BJ (cell line): Measurements from ENCODE around the gene TTBK1. TPM values are rescaled to one million over a fixed set of nuclear protein-coding genes. Genes with fewer than 3 reads are reported as not detected.

Experiments used
- CTCF ChIA-PET: fragments of 350-600 bp; formaldehyde crosslinking; extraction: SDS; loops from one replicate; lab custom pipeline; 2021; ENCODE audit warnings: antibody characterized with exemption, inconsistent platforms; lab: Yijun Ruan, JAX
- POLR2A ChIA-PET: fragments of 300-600 bp; sonication (Branson Sonifier 250); formaldehyde crosslinking; extraction: SDS; loops from one replicate; lab custom pipeline; 2021; ENCODE audit warnings: antibody characterized with exemption; lab: Charles Lee
- DNase-seq: peaks from one replicate; pipeline ENCODE4 v3.0.0-alpha.2; 2011; ENCODE audit warnings: low read depth
- H3K27me3 ChIP-seq: 2 replicates; pipeline ENCODE4 v1.6.0; 2011; ENCODE audit warnings: low read length; ENCODE audit not compliant: control insufficient read depth, insufficient read depth
- H3K36me3 ChIP-seq: 2 replicates; pipeline ENCODE4 v1.5.1; 2011; ENCODE audit warnings: low read length; ENCODE audit not compliant: control insufficient read depth, insufficient read depth
- H3K4me3 ChIP-seq: 2 replicates; pipeline ENCODE4 v1.5.1; 2011; ENCODE audit warnings: low read depth, mild to moderate bottlenecking, control low read depth, low read length
- polyA plus RNA-seq: library from polyadenylated mRNA; depleted of rRNA; stranded (reverse); fragments of >200 nt; gene quantifications from 2 replicates; pipeline ENCODE4 v1.2.3, GENCODE V29; 2011
- TF ChIP-seq, protein P1 (sequence below): IDR thresholded peaks from 2 replicates; pipeline ENCODE4 v1.5.1; 2011; ENCODE audit warnings: low read depth, mild to moderate bottlenecking, control low read depth, inconsistent platforms, low read length, moderate library complexity; ENCODE audit not compliant: insufficient read depth

Gene TTBK1
- polyA plus RNA-seq, 1 experiment = not detected

DNA sequence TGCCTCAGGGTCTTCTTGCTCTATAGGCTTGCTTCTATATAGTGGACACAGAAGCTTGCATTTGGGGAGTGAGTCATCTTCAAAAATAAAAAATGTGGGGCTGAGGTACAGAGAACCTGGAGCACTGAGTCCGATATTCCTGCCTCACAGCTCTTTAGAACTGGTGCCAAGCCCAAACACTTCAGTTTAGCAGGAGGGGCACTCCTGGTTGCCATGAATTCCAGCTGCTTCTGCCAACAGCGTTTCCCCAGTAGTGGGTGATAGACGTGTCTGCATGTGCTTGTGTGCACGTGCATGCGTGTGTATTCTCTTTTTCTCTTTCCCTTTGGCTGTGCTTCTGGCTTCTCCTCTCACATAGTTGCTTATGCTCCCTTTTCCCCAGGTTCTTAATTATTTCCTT is 25.9 kb upstream of the TTBK1 start:
- TF ChIP-seq, protein P1, sequence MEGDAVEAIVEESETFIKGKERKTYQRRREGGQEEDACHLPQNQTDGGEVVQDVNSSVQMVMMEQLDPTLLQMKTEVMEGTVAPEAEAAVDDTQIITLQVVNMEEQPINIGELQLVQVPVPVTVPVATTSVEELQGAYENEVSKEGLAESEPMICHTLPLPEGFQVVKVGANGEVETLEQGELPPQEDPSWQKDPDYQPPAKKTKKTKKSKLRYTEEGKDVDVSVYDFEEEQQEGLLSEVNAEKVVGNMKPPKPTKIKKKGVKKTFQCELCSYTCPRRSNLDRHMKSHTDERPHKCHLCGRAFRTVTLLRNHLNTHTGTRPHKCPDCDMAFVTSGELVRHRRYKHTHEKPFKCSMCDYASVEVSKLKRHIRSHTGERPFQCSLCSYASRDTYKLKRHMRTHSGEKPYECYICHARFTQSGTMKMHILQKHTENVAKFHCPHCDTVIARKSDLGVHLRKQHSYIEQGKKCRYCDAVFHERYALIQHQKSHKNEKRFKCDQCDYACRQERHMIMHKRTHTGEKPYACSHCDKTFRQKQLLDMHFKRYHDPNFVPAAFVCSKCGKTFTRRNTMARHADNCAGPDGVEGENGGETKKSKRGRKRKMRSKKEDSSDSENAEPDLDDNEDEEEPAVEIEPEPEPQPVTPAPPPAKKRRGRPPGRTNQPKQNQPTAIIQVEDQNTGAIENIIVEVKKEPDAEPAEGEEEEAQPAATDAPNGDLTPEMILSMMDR = no peak
- no peak for DNase-seq
- Histone ChIP-seq H3K27me3 (no peaks in the 10 kb centered on the region), H3K4me3 (no peak overlapping the region), H3K36me3 (peaks cover 19% of the 10 kb centered on the region)
- POLR2A ChIA-PET = no interaction called here
- CTCF ChIA-PET = interaction anchor here (0.6 to 2.5 kb wide), 3 partner anchors 12 to 1114 kb away, joined by 3 to 15 read pairs (median 3); partner anchors contain the start of gene DNPH1

DNA sequence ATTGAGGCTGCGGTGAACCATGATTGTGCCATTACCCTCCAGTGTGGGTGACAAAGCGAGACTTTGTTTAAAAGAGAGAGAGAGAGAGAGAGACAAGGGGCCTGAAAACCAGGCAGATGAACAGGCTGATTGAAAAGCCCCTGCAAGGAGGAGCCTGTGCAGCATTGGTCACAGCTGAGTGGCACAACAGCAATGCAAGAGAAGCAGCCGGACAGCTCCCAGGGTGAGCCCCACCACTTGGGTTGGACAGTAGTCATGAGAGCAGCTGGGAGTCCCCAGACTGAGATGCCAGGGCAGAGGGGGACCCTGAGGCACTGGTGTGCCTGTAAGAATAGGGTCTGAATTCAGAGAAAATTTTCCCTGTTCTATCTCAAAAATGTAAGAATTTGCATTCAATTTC is 24.2 kb upstream of the TTBK1 start:
- CTCF ChIA-PET = interaction anchor here (3.6 kb wide), 1 partner anchor 11 kb away, joined by 27 read pairs; the partner anchor contains the start of gene DNPH1
- H3K27me3 ChIP-seq = no peaks in the 10 kb centered on the region
- peaks cover 20% of the 10 kb centered on the region for H3K36me3 ChIP-seq
- TF ChIP-seq, protein P1 = no peak
- DNase-seq = no peak
- POLR2A ChIA-PET = no interaction called here
- no peak overlapping the region for H3K4me3 ChIP-seq

DNA sequence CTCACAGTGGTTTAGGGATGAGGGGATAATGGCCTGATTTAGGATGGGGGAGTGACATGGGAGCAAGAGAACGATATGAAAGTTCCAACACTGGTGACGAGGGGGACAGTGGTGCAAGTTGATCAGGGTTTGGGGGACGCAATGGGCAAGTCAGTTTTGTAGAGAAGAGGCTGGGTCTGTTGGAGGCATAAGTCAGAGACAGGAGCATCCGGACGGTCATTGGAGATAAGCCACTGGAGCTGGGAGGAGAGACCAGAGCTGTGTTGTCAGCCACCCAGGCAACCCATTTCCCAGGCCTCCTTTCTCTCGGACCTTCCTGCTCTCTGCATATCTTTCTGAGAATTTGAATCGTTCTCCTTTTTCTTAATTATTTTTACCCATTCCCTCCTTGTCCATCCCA is 23.5 kb upstream of the TTBK1 start:
- TF ChIP-seq, protein P1 = no peak
- ChIA-PET CTCF (interaction anchor here (3.6 kb wide), 1 partner anchor 10 kb away, joined by 27 read pairs; the partner anchor contains the start of gene DNPH1), POLR2A (no interaction called here)
- no peaks in the 10 kb centered on the region for H3K27me3 ChIP-seq
- H3K36me3 ChIP-seq = peaks cover 20% of the 10 kb centered on the region
- no peak for DNase-seq
- no peak overlapping the region for H3K4me3 ChIP-seq

DNA sequence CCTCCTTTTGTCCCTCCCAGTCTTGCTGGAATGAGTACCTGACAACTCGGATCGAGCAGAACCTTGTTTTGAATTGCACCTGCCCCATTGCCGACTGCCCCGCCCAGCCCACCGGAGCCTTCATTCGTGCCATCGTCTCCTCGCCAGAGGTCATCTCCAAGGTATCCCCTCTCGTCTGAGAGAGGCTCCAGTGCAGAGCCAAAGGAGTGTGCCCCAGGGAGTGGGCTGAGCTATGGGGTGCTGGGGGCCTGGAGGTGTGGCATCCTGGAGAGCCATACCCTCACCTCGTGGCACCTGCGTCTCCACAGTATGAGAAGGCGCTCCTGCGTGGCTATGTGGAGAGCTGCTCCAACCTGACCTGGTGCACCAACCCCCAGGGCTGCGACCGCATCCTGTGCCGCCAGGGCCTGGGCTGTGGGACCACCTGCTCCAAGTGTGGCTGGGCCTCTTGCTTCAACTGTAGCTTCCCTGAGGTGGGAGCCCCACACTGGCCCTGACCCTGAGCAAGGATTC is 22.8 kb upstream of the TTBK1 start:
- Histone ChIP-seq H3K36me3 (peaks cover 20% of the 10 kb centered on the region), H3K27me3 (no peaks in the 10 kb centered on the region), H3K4me3 (no peak overlapping the region)
- ChIA-PET POLR2A (no interaction called here), CTCF (interaction anchor here (0.5 to 3.6 kb wide), 2 partner anchors 9 to 1048 kb away, joined by 3 to 27 read pairs; partner anchors contain the start of gene DNPH1)
- DNase-seq = no peak
- TF ChIP-seq, protein P1 = no peak

DNA sequence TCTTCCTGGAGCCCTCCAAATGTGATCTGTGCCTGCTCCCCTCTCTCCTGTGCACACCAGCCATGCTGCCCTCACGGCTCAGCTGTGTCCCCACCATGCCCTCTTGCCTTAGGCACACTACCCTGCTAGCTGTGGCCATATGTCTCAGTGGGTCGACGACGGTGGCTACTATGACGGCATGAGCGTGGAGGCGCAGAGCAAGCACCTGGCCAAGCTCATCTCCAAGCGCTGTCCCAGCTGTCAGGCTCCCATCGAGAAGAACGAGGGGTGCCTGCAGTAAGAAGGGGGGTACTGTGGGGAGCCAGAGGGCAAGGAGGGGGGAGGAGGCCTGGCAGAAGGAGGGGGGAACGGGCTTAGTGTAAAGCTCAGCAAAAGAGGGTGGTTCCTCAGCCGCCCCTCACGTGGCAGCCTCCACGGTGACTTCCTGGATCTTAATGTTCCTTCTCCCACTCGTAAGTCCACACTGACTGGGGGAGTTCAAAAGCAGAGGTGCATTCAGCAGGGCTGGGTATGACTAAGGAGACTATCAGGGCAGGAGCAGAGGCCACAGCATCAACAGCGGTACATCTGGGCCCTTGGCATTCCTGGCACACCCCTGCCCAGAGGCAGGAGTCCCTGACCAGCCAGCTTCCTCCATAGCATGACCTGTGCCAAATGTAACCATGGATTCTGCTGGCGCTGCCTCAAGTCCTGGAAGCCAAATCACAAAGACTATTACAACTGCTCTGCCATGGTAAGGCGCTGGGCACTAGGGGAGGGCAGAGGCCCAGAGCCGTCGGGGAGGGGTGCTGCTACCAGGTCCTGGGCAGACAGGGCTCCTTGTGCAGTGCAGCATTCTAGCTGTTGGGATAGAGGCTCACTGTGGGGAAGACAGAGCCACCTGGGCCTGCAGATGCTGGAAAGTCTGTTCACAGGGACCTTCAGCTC is 22.0 kb upstream of the TTBK1 start:
- DNase-seq = no peak
- Histone ChIP-seq H3K36me3 (peaks cover 16% of the 10 kb centered on the region), H3K27me3 (no peaks in the 10 kb centered on the region), H3K4me3 (no peak overlapping the region)
- POLR2A ChIA-PET = no interaction called here
- TF ChIP-seq, protein P1 = no peak
- CTCF ChIA-PET = interaction anchor here (0.5 to 3.6 kb wide), 3 partner anchors 9 to 1047 kb away, joined by 3 to 27 read pairs (median 3); partner anchors contain the start of gene DNPH1
